ENCODE data around the gene SLC35G2.
"Not testable (repeated sequence)": the region's sequence is repeated elsewhere in the genome, so short reads cannot be mapped to it uniquely, and the experiment has no call there.

Gene SLC35G2

DNA sequence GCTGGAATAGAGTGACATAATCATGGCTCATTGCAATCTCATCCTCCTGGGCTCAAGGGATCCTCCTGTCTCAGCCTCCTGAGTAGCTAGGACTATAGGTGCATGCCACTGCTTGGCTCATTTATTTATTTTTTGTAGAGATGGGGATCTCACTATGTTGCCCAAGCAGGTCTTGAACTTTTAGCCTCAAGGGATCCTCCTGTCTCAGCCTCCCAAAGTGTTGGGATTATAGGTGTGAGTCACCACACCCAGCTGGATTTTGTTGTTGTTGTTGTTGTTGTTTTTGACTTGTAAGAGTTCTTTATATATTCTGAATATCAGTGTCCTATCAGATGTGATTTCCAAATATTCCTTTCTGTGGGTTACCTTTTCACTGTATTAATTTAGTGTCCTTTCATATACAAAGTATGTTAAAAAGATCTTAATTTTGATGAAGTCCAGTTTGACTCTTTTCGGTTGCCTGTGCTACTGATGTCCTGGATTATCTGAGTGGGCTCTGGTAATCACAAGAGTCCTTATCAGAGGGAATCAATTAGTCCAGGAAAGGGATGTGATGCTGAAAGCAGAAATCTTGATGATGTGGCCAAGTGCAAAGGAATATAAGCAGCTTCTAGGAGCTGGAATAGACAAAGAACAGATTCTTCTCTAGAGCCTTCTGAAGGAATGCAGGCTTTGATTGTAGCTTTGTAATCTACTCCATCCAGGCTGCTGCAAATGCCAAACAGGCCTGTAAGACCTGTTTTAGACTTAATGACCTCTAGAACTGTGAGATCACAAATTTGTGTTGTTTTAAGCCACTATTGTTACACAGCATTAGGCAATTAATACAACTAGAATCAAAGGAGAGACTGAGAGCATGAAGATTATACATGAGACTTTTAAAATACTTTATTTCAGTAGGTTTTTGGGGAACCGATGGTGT lies 73.3 kb downstream of the SLC35G2 start:
- no peak for DNase-seq

DNA sequence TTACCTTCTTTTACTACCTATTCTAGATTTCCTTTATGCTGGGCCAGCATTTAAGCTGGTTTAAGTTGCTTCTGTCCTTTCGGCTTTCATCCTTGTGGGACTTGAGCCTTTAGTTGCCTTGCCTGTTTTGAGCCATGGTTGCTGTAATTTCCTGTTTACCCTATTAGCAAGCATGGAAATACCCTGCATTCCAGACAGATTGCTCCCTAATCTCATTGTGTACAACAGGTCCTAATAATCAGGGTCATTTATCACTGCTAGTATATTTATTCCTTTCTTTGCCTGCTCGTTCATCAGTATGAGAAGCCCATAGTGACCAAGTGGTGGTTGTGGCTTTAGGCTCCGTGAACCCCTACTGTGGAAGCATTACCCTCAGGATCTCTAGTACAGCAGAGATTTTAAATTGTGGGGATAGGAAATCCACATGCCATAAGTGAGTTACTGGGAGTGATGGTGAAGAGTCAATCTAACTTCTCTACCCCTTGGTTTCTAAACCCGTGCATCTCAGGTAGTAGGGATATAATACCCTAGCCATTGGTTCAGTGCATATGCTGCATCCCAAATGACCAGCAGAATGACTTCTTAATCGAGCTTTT lies 75.0 kb downstream of the SLC35G2 start:
- DNase-seq: no peak

DNA sequence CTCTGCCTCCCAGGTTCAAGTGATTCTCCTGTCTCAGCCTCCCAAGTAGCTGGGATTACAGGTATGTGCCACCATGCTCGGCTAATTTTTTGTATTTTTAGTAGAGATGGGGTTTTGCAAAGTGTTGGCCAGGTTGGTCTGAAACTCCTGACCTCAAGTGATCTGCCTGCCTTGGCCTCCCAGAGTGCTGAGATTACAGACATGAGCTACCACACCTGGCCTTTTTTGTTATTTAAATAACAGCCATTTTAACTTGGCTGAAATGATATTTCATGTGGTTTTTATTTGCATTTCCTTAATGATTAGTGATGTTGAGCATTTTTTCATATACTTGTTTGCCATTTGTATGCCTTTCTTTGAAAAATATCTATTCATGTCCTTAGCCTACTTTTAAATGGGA lies 78.2 kb downstream of the SLC35G2 start:
- not testable (repeated sequence) for DNase-seq

DNA sequence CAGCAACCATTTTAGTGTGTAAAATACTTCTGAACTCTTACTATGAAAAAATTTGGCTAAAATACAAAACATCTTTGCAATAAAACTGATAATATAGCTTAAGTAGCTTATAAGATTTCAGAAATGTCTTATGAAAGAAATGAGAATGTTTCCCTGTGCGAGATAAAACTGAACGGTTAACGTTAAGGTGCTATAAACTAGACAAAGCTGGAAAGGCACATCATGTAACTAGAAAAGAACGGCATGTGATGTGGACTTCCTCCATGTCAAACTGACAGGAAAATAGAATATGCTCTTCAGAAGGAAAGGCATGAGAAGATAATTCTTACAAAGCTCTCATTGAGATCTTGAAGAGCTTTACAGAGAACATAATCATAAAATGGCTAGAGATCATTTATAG lies 79.6 kb downstream of the SLC35G2 start:
- DNase-seq: no peak

DNA sequence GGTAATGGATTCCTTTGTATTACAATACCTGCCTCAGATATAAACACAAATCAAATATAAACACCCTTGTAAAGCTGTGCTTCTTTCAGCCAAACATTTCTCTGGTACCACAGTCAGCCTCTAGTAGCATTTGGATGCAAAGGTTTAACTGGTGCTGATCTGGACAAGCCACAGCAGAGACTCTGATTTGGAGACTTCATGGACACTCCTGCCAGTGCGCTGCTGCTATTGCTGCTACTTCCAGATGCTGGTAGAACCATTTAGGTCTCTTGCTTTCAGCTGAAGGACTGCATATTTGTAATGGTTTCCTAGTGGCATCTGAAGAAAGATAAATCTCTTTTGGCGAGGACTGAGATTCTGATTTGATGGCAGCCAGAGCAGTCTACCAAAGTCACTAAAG lies 80.0 kb downstream of the SLC35G2 start:
- no peak for DNase-seq

DNA sequence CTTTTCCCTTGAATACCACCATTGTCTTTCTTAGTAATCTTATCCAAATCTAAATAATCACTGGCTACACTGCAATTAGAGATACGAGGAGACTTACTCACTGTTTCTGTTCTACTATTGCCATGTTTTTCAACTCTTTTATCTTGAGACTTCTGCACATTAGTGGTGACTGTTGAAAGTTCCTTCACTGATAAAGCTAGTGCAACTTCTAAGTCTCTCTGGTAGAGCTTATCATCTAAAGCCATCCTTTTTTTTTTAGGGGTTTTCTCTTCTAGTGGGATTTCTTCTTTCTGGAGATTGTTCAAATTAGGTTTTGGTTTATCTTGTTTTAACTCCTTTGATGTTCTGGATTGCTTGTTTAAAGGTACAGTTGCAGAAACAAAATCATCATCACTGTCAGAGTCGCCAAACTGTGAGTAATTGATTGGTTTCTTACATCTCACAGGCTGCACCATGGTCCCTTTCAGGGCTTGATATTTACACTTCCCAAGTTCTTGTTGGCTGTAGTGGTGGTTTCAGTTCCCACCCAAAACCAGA lies 80.8 kb downstream of the SLC35G2 start:
- peak; percentile 38 for DNase-seq

DNA sequence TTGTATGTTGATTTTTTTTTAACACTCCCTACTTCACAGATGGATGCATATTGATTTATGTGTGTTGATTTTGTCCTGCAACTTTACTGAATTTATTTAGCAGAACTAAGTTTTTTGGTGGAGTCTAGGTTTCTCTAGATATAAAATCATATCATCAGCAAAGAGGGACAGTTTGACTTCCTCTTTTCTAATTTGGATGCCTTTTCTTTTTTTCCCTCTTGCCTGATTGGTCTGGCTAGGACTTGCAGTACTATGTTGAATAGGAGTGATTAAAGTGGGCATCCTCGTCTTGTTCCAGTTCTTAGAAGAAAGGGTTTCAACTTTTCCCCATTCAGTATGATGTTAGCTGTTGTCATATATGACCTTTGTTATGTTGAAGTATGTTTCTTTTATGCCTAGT lies 81.8 kb downstream of the SLC35G2 start:
- DNase-seq: peak; percentile 34

DNA sequence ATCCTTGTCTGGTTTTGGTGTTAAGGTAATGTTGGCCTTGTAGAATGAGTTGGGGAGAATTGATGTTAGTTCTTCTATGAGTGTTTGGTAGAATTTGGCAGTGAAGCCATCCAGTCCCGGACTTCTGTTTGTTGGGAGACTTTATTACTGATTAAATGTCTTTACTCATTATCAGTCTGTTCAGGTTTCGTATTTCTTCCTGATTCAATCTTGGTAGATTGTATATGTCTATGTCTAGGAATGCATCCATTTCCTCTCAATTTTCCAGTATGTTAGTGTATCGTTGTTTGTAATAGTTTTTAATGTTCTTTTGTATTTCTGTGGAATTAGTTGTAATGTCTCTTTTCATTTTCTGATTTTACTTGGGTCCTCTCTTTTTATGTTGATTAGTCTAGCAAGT lies 82.5 kb downstream of the SLC35G2 start:
- no peak for DNase-seq

DNA sequence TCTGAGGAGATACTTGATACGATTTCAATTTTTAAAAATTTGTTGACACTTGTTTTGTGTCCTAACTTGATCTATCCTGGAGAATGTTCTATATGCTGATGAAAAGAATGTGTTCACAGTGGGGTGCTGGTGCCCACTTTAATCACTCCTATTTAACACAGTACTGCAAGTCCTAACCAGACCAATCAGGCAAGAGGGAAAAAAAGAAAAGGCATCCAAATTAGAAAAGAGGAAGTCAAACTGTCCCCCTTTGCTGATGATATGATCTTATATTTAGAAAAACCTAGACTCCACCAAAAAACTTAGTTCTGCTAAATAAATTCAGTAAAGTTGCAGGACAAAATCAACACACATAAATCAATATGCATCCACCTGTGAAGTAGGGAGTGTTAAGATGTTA lies 83.6 kb downstream of the SLC35G2 start:
- peak; percentile 64 for DNase-seq

DNA sequence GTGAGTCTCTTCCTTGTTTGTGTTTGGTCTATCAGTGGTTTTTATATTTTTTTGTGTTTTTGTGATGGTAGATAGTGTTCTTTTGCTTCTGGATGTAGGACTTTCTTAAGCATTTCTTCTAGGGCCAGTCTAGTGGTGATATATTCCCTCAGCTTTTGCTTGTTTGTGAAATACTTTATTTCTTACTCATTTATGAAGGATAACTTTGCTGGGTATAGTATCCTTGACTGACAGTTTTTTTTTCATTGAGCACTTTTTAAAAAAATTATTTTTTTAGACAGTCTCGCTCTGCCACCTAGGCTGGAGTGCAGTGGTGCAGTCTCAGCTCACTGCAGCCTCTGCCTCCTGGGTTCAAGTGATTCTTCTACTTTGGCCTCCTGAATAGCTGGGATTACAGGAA lies 85.0 kb downstream of the SLC35G2 start:
- DNase-seq: no peak

DNA sequence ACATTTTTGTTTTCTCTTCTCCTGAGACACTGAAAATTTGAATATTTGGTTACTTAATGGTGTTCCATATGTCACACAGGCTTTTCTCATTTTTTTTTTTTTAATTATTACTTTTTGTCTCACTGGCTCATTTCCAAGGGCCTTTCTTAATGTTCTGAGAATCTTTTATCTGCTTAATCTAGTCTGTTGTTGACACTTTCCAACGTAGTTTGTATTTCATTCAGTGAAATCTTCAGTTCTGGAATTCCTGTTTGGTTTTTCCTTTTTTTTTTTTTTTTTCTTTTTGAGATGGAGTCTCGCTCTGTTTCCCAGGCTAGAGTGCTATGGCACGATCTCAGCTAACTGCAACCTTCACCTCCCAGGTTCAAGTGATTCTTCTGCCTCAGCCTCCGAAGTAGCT lies 85.8 kb downstream of the SLC35G2 start:
- DNase-seq: no peak

Data from MV-4-11 (cell line).